HG03432 (cell line): ENCODE measurements around the gene TDP1.

ENCODE experiments used
- ATAC-seq: cut with Tn5 transposase; IDR thresholded peaks from one replicate; pipeline ENCODE4 v1.9.1; 2021; ENCODE audit warnings: mild to moderate bottlenecking, moderate library complexity; ENCODE audit not compliant: unreplicated experiment

The TDP1 gene

GRCh38 chr14:90093942-90094595 is 138.3 kb downstream of the TDP1 start:
- no peak for ATAC-seq
